ENCODE measurements around the gene HTR2A. TPM values are rescaled to one million over a fixed set of nuclear protein-coding genes. Genes with fewer than 3 reads are reported as not detected.

The HTR2A gene
- total RNA-seq, 1 donor from 2014 or later = not detected

- Histone ChIP-seq H3K4me1 (no peaks in the 10 kb centered on the region), H3K4me3 (no peak overlapping the region), H3K9me3 (no peaks in the 10 kb centered on the region), H3K27me3 (no peaks in the 10 kb centered on the region), H3K27ac (no peak overlapping the region), H3K36me3 (peaks cover 0 to under 1% of the 10 kb centered on the region in 2 donors)
- intact Hi-C loops (cut with DNase I) = no loop called here
- TF ChIP-seq, protein P1, sequence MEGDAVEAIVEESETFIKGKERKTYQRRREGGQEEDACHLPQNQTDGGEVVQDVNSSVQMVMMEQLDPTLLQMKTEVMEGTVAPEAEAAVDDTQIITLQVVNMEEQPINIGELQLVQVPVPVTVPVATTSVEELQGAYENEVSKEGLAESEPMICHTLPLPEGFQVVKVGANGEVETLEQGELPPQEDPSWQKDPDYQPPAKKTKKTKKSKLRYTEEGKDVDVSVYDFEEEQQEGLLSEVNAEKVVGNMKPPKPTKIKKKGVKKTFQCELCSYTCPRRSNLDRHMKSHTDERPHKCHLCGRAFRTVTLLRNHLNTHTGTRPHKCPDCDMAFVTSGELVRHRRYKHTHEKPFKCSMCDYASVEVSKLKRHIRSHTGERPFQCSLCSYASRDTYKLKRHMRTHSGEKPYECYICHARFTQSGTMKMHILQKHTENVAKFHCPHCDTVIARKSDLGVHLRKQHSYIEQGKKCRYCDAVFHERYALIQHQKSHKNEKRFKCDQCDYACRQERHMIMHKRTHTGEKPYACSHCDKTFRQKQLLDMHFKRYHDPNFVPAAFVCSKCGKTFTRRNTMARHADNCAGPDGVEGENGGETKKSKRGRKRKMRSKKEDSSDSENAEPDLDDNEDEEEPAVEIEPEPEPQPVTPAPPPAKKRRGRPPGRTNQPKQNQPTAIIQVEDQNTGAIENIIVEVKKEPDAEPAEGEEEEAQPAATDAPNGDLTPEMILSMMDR (IDR thresholded peaks at IDR 0.05) = no peak
- DNase-seq (ENCODE audit: low spot score in 2 of 2) = no peak
These were observed 22.8 kb downstream of the HTR2A start for GRCh38 chr13:46874006-46874405.

DNA sequence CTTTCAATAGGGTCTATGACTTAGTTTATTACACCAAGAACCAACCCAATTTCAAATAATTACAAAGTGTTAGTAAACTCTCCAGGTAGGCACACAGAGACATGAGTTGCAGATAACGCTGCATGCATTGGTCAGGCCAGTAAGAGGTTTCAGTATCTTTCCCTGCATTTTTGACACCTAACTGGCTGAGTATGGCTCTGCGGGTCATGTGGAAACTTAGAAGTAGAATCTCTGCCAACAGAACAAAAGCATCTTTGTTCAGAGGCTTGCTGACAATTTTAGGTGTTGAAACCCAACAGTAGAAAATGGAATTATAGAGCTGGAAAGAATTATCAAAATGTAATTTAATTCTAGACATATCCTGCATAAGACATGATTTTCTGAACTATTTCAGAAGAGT lies 25.3 kb downstream of the HTR2A start:
- no peak for DNase-seq (ENCODE audit: low spot score in 2 of 2)
- H3K36me3 ChIP-seq = no peaks in the 10 kb centered on the region
- intact Hi-C loops (cut with DNase I) = no loop called here
- TF ChIP-seq, protein P1 (IDR thresholded peaks at IDR 0.05) = no peak
- H3K4me1 ChIP-seq = no peaks in the 10 kb centered on the region
- H3K9me3 ChIP-seq = no peaks in the 10 kb centered on the region
- H3K4me3 ChIP-seq = no peak overlapping the region
- no peaks in the 10 kb centered on the region for H3K27me3 ChIP-seq
- no peak overlapping the region for H3K27ac ChIP-seq

DNA sequence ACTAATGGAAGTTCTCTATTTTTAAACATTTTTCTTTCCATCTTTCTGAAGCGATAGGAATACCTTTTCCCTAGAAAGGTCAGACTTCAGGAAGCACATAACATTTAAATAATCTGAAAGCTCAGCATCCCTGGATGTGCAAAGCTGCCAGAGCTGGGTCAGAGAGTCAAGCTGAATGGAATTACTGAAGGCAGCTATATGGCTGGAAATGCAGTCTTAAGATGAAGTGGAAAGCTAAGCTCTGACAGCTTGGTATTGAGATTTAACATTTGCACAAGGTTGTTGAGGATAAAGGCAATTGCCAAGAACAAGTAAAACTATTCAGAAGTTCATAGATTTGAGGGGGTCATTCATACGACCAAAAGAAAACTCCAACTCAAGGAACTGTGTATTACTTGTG lies 28.8 kb downstream of the HTR2A start:
- H3K27ac ChIP-seq = no peak overlapping the region
- intact Hi-C loops (cut with DNase I) = no loop called here
- H3K4me3 ChIP-seq = no peak overlapping the region
- TF ChIP-seq, protein P1 (IDR thresholded peaks at IDR 0.05) = no peak
- no peaks in the 10 kb centered on the region for H3K9me3 ChIP-seq
- H3K27me3 ChIP-seq = no peaks in the 10 kb centered on the region
- no peaks in the 10 kb centered on the region for H3K4me1 ChIP-seq
- no peak for DNase-seq (ENCODE audit: low spot score in 2 of 2)
- no peaks in the 10 kb centered on the region for H3K36me3 ChIP-seq

- intact Hi-C loops (cut with DNase I) = no loop called here
- H3K4me3 ChIP-seq = no peak overlapping the region
- H3K4me1 ChIP-seq = no peaks in the 10 kb centered on the region
- H3K9me3 ChIP-seq = no peaks in the 10 kb centered on the region
- H3K27ac ChIP-seq = no peak overlapping the region
- H3K36me3 ChIP-seq = no peaks in the 10 kb centered on the region
- H3K27me3 ChIP-seq = no peaks in the 10 kb centered on the region
- DNase-seq (ENCODE audit: low spot score in 2 of 2) = no peak
- TF ChIP-seq, protein P1 (IDR thresholded peaks at IDR 0.05) = no peak
These were observed 30.7 kb downstream of the HTR2A start for GRCh38 chr13:46866150-46866549.

GRCh38 chr13:46864941-46865340 lies 31.9 kb downstream of the HTR2A start:
- no peaks in the 10 kb centered on the region for H3K4me1 ChIP-seq
- intact Hi-C loops (cut with DNase I) = no loop called here
- H3K27ac ChIP-seq = no peak overlapping the region
- TF ChIP-seq, protein P1 (IDR thresholded peaks at IDR 0.05) = no peak
- H3K27me3 ChIP-seq = no peaks in the 10 kb centered on the region
- H3K36me3 ChIP-seq = no peaks in the 10 kb centered on the region
- H3K9me3 ChIP-seq = no peaks in the 10 kb centered on the region
- no peak for DNase-seq (ENCODE audit: low spot score in 2 of 2)
- H3K4me3 ChIP-seq = no peak overlapping the region

DNA sequence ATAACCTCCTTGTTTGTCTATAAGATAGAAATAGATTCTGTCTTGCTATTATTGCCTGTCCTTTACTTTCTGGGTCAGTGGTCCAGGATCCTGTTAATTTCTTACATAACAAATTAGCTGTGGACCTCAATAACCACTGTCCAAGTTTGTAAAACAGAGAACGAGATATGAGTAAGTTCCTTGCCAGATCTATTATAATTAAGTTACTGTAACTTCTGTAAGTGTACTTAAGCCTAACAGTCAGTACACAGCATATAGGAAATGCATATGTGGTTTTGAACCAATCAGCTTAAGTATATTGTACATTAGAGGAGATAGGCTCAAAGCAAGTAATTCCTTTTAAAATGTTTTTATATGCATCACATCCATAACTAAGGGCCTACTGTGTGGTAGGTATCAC lies 34.9 kb downstream of the HTR2A start:
- no peak for DNase-seq (ENCODE audit: low spot score in 2 of 2)
- H3K4me1 ChIP-seq = no peaks in the 10 kb centered on the region
- no peaks in the 10 kb centered on the region for H3K27me3 ChIP-seq
- no peak overlapping the region for H3K27ac ChIP-seq
- TF ChIP-seq, protein P1 (IDR thresholded peaks at IDR 0.05) = no peak
- no peak overlapping the region for H3K4me3 ChIP-seq
- H3K9me3 ChIP-seq = no peaks in the 10 kb centered on the region
- H3K36me3 ChIP-seq = no peaks in the 10 kb centered on the region
- intact Hi-C loops (cut with DNase I) = no loop called here
